Endothelial cell of umbilical vein (primary cell): Measurements from ENCODE around the gene MRPS27.

ENCODE experiments used
- EZH2 ChIP-seq: IDR thresholded peaks from 2 replicates; pipeline ENCODE4 v1.6.1; 2012; ENCODE audit warnings: borderline replicate concordance, low read depth, mild to moderate bottlenecking, moderate library complexity, low read length, inconsistent platforms; ENCODE audit not compliant: severe bottlenecking
- FOS ChIP-seq: IDR thresholded peaks from 2 replicates; pipeline ENCODE4 v1.6.1; 2011; ENCODE audit warnings: mild to moderate bottlenecking, low read length, moderate library complexity, borderline replicate concordance; ENCODE audit not compliant: insufficient read depth
- GATA2 ChIP-seq: IDR thresholded peaks from 2 replicates; pipeline ENCODE4 v1.7.0; 2011; ENCODE audit warnings: low read depth, mild to moderate bottlenecking, moderate library complexity, mixed read lengths, low read length; ENCODE audit not compliant: insufficient read length, insufficient read depth
- JUN ChIP-seq: IDR thresholded peaks from 2 replicates; pipeline ENCODE4 v1.6.1; 2011; ENCODE audit warnings: borderline replicate concordance, low read depth; ENCODE audit not compliant: insufficient read length, insufficient read depth
- MYC ChIP-seq: IDR thresholded peaks from one replicate; pipeline ENCODE4 v1.6.1; 2011; ENCODE audit warnings: mild to moderate bottlenecking, low read depth, low read length
- POLR2A ChIP-seq: IDR thresholded peaks from 2 replicates; pipeline ENCODE4 v1.6.1; 2012; ENCODE audit warnings: low read depth, mild to moderate bottlenecking, control low read depth, low read length
- POLR2AphosphoS5 ChIP-seq: IDR thresholded peaks from 2 replicates; pipeline ENCODE4 v1.6.1; 2012; ENCODE audit warnings: low read depth, mild to moderate bottlenecking, control low read depth, low read length, moderate library complexity; ENCODE audit not compliant: insufficient read depth
- TF ChIP-seq, protein P1 (sequence below), 2 donors: IDR thresholded peaks; 1 replicate in 1 of 2; 2 replicates in 1 of 2; pipeline ENCODE4 v1.5.1; 2011; ENCODE audit warnings: low read length in 2 of 2, mild to moderate bottlenecking in 2 of 2, moderate library complexity in 2 of 2, control low read depth in 1 of 2, inconsistent platforms in 1 of 2, low read depth in 1 of 2; ENCODE audit not compliant: insufficient read depth in 1 of 2; ENCODE audit errors: extremely low read depth in 1 of 2
- TF ChIP-seq, protein P2 (sequence below): IDR thresholded peaks from 2 replicates; pipeline ENCODE4 v1.6.1; 2011; ENCODE audit not compliant: insufficient read depth, insufficient read length

GRCh38 chr5:72213482-72213881 lies 106.6 kb downstream of the MRPS27 start:
- TF ChIP-seq, protein P1, sequence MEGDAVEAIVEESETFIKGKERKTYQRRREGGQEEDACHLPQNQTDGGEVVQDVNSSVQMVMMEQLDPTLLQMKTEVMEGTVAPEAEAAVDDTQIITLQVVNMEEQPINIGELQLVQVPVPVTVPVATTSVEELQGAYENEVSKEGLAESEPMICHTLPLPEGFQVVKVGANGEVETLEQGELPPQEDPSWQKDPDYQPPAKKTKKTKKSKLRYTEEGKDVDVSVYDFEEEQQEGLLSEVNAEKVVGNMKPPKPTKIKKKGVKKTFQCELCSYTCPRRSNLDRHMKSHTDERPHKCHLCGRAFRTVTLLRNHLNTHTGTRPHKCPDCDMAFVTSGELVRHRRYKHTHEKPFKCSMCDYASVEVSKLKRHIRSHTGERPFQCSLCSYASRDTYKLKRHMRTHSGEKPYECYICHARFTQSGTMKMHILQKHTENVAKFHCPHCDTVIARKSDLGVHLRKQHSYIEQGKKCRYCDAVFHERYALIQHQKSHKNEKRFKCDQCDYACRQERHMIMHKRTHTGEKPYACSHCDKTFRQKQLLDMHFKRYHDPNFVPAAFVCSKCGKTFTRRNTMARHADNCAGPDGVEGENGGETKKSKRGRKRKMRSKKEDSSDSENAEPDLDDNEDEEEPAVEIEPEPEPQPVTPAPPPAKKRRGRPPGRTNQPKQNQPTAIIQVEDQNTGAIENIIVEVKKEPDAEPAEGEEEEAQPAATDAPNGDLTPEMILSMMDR (IDR thresholded peaks at IDR 0.05; ENCODE audit: extremely low read depth in 1 of 2, insufficient read depth in 1 of 2, low read depth in 1 of 2, low read length in 2 of 2) = no peak
- no peak for TF ChIP-seq EZH2
- no peak for TF ChIP-seq POLR2AphosphoS5
- no peak for TF ChIP-seq POLR2A
- TF ChIP-seq, protein P2, sequence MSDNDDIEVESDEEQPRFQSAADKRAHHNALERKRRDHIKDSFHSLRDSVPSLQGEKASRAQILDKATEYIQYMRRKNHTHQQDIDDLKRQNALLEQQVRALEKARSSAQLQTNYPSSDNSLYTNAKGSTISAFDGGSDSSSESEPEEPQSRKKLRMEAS = no peak
- TF ChIP-seq MYC = no peak
- no peak for TF ChIP-seq GATA2
- TF ChIP-seq FOS = no peak
- TF ChIP-seq JUN = no peak
